Hepatocyte (in vitro differentiated cells): ENCODE measurements around the gene AGA. TPM values are rescaled to one million over a fixed set of nuclear protein-coding genes. Genes with fewer than 3 reads are reported as not detected.

Source experiments
- DNase-seq: peaks from one replicate; pipeline ENCODE4 v3.0.0-alpha.2; 2016; ENCODE audit warnings: low spot score
- H2AFZ ChIP-seq: fragments of 200-600 bp; sonication (generic); 2 replicates; pipeline ENCODE4 v1.6.0; 2016; ENCODE audit warnings: antibody characterized with exemption, mild to moderate bottlenecking
- H3K27ac ChIP-seq: fragments of 200-600 bp; sonication (generic); 2 replicates; pipeline ENCODE4 v1.5.1; 2016; ENCODE audit warnings: mild to moderate bottlenecking
- H3K27me3 ChIP-seq: fragments of 200-600 bp; sonication (generic); 2 replicates; pipeline ENCODE4 v1.6.1; 2016
- H3K36me3 ChIP-seq: fragments of 200-600 bp; sonication (generic); replicated peaks from 2 replicates; pipeline ENCODE4 v1.5.1; 2016; ENCODE audit warnings: low read depth; ENCODE audit not compliant: insufficient read depth
- H3K4me1 ChIP-seq: fragments of 200-600 bp; sonication (generic); 2 replicates; pipeline ENCODE4 v1.5.1; 2016; ENCODE audit warnings: mild to moderate bottlenecking, moderate library complexity; ENCODE audit not compliant: insufficient read depth
- H3K4me2 ChIP-seq: fragments of 200-600 bp; sonication (generic); 2 replicates; pipeline ENCODE4 v1.6.0; 2016
- H3K4me3 ChIP-seq: fragments of 200-600 bp; sonication (generic); 2 replicates; pipeline ENCODE4 v1.5.1; 2016; ENCODE audit warnings: mild to moderate bottlenecking
- H3K79me2 ChIP-seq: fragments of 200-600 bp; sonication (generic); 2 replicates; pipeline ENCODE4 v1.6.0; 2017; ENCODE audit warnings: mild to moderate bottlenecking
- H3K9me2 ChIP-seq: fragments of 200-600 bp; sonication (generic); replicated peaks from 2 replicates; pipeline ENCODE4 v1.6.0; 2017; ENCODE audit warnings: mild to moderate bottlenecking; ENCODE audit not compliant: insufficient read depth
- H3K9me3 ChIP-seq: fragments of 200-600 bp; sonication (generic); 2 replicates; pipeline ENCODE4 v1.5.1; 2016; ENCODE audit warnings: low read depth, mild to moderate bottlenecking
- H4K20me1 ChIP-seq: fragments of 200-600 bp; sonication (generic); 2 replicates; pipeline ENCODE4 v1.6.0; 2016; ENCODE audit warnings: mild to moderate bottlenecking; ENCODE audit not compliant: insufficient read depth, poor library complexity, severe bottlenecking
- EZH2 ChIP-seq: fragments of 200-600 bp; sonication (generic); IDR thresholded peaks from 2 replicates; pipeline ENCODE4 v1.6.1; 2016; ENCODE audit warnings: antibody characterized with exemption, mild to moderate bottlenecking, borderline replicate concordance
- EZH2phosphoT487 ChIP-seq: fragments of 200-600 bp; sonication (generic); IDR thresholded peaks from one replicate; pipeline ENCODE4 v1.6.1; 2018; ENCODE audit warnings: antibody characterized with exemption, mild to moderate bottlenecking, low read depth, moderate library complexity; ENCODE audit not compliant: unreplicated experiment, severe bottlenecking
- WGBS: methylation state at CpG from one replicate; pipeline ENCODE4 v1.1.6; 2016; ENCODE audit warnings: low lambda C conversion rate; ENCODE audit errors: missing lambda C conversion rate; 5-methylcytosine and 5-hydroxymethylcytosine counted together
- polyA plus RNA-seq: library from polyadenylated mRNA; unstranded; fragments of >200 nt; fragmentation: Nextera tagmentation; extraction: Ambion mirVana; gene quantifications from 2 replicates; pipeline ENCODE4 v1.2.1, GENCODE V29; 2016
- total RNA-seq: library from RNA; depleted of rRNA; stranded (reverse); fragments of >200 nt; gene quantifications from 2 replicates; pipeline ENCODE4 v1.2.3, GENCODE V29; 2014
- TF ChIP-seq, protein P1 (sequence below): fragments of 200-600 bp; sonication (generic); IDR thresholded peaks from 2 replicates; pipeline ENCODE4 v1.5.1; 2016; ENCODE audit warnings: antibody characterized with exemption, mild to moderate bottlenecking; ENCODE audit not compliant: poor library complexity

AGA gene
- total and polyA plus RNA-seq, 2 experiments from 2014 or later, result 29.5 to 43.8 TPM

DNA sequence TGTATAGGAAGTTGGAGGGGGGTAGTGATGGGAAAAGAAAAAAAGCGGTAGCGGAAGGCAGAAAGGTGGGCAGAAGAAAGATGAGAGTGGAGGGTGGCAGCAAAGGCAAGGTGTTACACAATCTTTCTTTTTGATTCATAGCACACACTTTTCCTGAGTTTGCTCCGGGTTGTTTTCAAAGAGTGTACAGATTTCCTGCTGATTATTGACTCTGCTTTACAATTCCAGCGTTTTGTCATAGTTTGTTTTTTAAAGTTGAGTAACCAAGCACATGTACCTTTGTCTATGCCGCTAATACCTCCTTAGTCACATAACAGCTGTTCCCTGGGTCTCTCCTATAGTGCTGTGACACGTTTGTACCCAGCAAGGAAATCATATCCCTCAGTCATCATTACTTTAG lies 50.3 kb downstream of the AGA start:
- WGBS, result 69% methylated on average over 6 of the region's 6 CpGs
- H3K4me1 ChIP-seq, result no peaks in the 10 kb centered on the region
- H3K9me3 ChIP-seq, result no peaks in the 10 kb centered on the region
- H3K27ac ChIP-seq, result no peak overlapping the region
- H2AFZ ChIP-seq, result no peak overlapping the region
- H3K27me3 ChIP-seq, result no peaks in the 10 kb centered on the region
- no peaks in the 10 kb centered on the region for H3K9me2 ChIP-seq
- no peak overlapping the region for H3K4me2 ChIP-seq
- no peaks in the 10 kb centered on the region for H3K79me2 ChIP-seq
- H4K20me1 ChIP-seq, result no peaks in the 10 kb centered on the region
- no peak for DNase-seq
- TF ChIP-seq EZH2, result no peak
- TF ChIP-seq, protein P1, sequence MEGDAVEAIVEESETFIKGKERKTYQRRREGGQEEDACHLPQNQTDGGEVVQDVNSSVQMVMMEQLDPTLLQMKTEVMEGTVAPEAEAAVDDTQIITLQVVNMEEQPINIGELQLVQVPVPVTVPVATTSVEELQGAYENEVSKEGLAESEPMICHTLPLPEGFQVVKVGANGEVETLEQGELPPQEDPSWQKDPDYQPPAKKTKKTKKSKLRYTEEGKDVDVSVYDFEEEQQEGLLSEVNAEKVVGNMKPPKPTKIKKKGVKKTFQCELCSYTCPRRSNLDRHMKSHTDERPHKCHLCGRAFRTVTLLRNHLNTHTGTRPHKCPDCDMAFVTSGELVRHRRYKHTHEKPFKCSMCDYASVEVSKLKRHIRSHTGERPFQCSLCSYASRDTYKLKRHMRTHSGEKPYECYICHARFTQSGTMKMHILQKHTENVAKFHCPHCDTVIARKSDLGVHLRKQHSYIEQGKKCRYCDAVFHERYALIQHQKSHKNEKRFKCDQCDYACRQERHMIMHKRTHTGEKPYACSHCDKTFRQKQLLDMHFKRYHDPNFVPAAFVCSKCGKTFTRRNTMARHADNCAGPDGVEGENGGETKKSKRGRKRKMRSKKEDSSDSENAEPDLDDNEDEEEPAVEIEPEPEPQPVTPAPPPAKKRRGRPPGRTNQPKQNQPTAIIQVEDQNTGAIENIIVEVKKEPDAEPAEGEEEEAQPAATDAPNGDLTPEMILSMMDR, result no peak
- no peak for TF ChIP-seq EZH2phosphoT487
- H3K36me3 ChIP-seq, result no peaks in the 10 kb centered on the region
- no peak overlapping the region for H3K4me3 ChIP-seq

- Histone ChIP-seq H3K4me1 (no peaks in the 10 kb centered on the region), H3K36me3 (no peaks in the 10 kb centered on the region), H3K27me3 (no peaks in the 10 kb centered on the region), H3K79me2 (no peaks in the 10 kb centered on the region), H3K9me3 (no peaks in the 10 kb centered on the region), H3K9me2 (no peaks in the 10 kb centered on the region), H3K4me3 (no peak overlapping the region), H2AFZ (no peak overlapping the region), H3K4me2 (no peak overlapping the region), H4K20me1 (no peaks in the 10 kb centered on the region), H3K27ac (no peak overlapping the region)
- DNase-seq, result no peak
- TF ChIP-seq EZH2 (no peak), EZH2phosphoT487 (no peak)
- TF ChIP-seq, protein P1, result no peak
- WGBS, result 67% methylated on average over 3 of the region's 3 CpGs
Observed at GRCh38 chr4:177391287-177391686, 51.0 kb downstream of the AGA start.

DNA sequence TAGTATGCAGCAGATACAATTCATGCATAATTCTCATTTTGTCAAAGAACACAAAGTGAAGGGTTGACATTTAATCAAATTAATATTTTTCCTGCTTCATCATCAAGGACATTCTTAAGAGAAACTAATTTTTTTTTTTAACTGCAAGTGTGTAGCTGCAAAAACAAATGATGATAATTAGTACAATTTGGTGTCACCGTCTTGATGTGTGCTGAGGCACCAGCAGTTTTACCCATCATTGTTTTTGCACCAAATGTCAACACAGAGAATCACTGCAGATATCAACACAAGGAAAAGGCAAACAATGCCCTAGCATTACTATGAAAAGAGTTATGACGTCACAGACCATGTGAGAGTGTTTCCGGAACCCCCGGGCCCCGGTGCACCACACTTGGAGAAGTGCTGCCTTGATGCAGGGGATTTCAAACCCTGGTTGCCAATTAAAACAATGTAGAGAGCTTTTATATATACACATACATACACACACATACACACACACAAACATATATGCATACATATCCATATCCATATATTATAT lies 55.9 kb downstream of the AGA start:
- Histone ChIP-seq H3K9me3 (no peaks in the 10 kb centered on the region), H3K79me2 (no peaks in the 10 kb centered on the region), H3K27me3 (no peaks in the 10 kb centered on the region), H3K36me3 (no peaks in the 10 kb centered on the region), H3K9me2 (no peaks in the 10 kb centered on the region), H2AFZ (no peak overlapping the region), H3K4me3 (no peak overlapping the region), H3K4me2 (no peak overlapping the region), H3K27ac (no peak overlapping the region), H3K4me1 (no peaks in the 10 kb centered on the region), H4K20me1 (no peaks in the 10 kb centered on the region)
- TF ChIP-seq EZH2phosphoT487, result no peak
- TF ChIP-seq, protein P1, result no peak
- WGBS, result 66% methylated on average over 5 of the region's 5 CpGs
- DNase-seq, result no peak
